ENCODE data around the gene SGMS1. TPM values are rescaled to one million over a fixed set of nuclear protein-coding genes. Genes with fewer than 3 reads are reported as not detected.

SGMS1 gene
- total and polyA plus RNA-seq, 2 donors (not counting 1 experiment from before 2014, with no cell fraction given): 10.0 to 43.5 TPM

DNA sequence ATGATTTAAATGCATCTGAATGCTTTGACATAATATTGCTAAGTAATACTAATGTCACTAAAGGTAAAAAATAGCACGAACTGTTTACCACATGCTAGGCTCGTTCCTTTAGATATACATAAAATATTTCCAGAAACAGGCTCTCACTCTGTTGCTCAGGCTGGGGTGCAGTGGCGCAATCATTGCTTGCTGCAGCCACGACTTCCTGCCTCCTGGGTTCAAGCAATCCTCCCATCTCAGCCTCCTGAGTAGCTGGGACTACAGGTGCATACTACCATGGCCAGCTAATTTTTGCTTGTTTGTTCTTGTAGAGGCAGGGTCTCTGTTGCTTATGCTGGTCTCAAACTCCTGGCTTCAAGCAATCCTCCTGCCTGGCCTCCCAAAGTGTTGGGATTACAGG lies 183.3 kb downstream of the SGMS1 start:
- Histone ChIP-seq H3K4me1 (ENCODE audit: control insufficient read depth in 2 of 2, insufficient read depth in 2 of 2, low read length in 2 of 2) (no peaks in the 10 kb centered on the region), H2AFZ (ENCODE audit: insufficient read depth, low read depth, low read length, poor library complexity, severe bottlenecking) (no peak overlapping the region), H3K27ac (ENCODE audit: low read length in 2 of 2) (no peak overlapping the region), H3K9me3 (ENCODE audit: control extremely low read depth in 1 of 3, control insufficient read depth in 2 of 3, insufficient read depth in 1 of 3, low read length in 2 of 3) (peaks cover 0 to 1% (median 0%) of the 10 kb centered on the region in 3 donors), H3K27me3 (replicated peaks in 1 of 4; ENCODE audit: control extremely low read depth in 1 of 4, control insufficient read depth in 3 of 4, insufficient read depth in 4 of 4, low read length in 3 of 4) (no peaks in the 10 kb centered on the region), H3K36me3 (replicated peaks in 1 of 2; ENCODE audit: control extremely low read depth in 1 of 2, control insufficient read depth in 1 of 2, extremely low read depth in 1 of 2, insufficient read depth in 2 of 2, low read length in 1 of 2) (peaks cover 0 to 3% of the 10 kb centered on the region in 2 experiments), H3K4me2 (replicated peaks; ENCODE audit: low read depth, low read length, poor library complexity, severe bottlenecking) (no peak overlapping the region), H3K9ac (ENCODE audit: low read length) (no peak overlapping the region), H3K79me2 (ENCODE audit: control insufficient read depth, insufficient read depth, low read length) (peaks cover 4% of the 10 kb centered on the region), H4K20me1 (ENCODE audit: control insufficient read depth, insufficient read depth, low read length, poor library complexity, severe bottlenecking) (no peaks in the 10 kb centered on the region), H3K4me3 (ENCODE audit: control extremely low read depth in 1 of 5, extremely low read depth in 1 of 5, insufficient read depth in 1 of 5, low read depth in 2 of 5, low read length in 4 of 5) (no peak overlapping the region)
- intact Hi-C loops (cut with micrococcal nuclease): no loop called here
- H3K4me3 Mint-ChIP-seq: no peak overlapping the region
- ChIA-PET CTCF (no interaction called here), POLR2A (no interaction called here)
- peaks cover 2% of the 10 kb centered on the region for H3K4me1 Mint-ChIP-seq
- DNase-seq (no peak), ATAC-seq (ENCODE audit: low read depth) (no peak)
- no peaks in the 10 kb centered on the region for H3K9me3 Mint-ChIP-seq (ENCODE audit: insufficient read depth)
- 88% methylated on average over 2 of the region's 4 CpGs for WGBS (ENCODE audit: insufficient coverage)
- H3K27ac Mint-ChIP-seq: no peak overlapping the region
- TF ChIP-seq EZH2 (IDR thresholded peaks at IDR 0.05; ENCODE audit: borderline replicate concordance, insufficient read depth, low read depth, low read length, poor library complexity, severe bottlenecking): no peak
- TF ChIP-seq, protein P1, sequence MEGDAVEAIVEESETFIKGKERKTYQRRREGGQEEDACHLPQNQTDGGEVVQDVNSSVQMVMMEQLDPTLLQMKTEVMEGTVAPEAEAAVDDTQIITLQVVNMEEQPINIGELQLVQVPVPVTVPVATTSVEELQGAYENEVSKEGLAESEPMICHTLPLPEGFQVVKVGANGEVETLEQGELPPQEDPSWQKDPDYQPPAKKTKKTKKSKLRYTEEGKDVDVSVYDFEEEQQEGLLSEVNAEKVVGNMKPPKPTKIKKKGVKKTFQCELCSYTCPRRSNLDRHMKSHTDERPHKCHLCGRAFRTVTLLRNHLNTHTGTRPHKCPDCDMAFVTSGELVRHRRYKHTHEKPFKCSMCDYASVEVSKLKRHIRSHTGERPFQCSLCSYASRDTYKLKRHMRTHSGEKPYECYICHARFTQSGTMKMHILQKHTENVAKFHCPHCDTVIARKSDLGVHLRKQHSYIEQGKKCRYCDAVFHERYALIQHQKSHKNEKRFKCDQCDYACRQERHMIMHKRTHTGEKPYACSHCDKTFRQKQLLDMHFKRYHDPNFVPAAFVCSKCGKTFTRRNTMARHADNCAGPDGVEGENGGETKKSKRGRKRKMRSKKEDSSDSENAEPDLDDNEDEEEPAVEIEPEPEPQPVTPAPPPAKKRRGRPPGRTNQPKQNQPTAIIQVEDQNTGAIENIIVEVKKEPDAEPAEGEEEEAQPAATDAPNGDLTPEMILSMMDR (IDR thresholded peaks at IDR 0.05): no peak
- H3K27me3 Mint-ChIP-seq: no peaks in the 10 kb centered on the region

DNA sequence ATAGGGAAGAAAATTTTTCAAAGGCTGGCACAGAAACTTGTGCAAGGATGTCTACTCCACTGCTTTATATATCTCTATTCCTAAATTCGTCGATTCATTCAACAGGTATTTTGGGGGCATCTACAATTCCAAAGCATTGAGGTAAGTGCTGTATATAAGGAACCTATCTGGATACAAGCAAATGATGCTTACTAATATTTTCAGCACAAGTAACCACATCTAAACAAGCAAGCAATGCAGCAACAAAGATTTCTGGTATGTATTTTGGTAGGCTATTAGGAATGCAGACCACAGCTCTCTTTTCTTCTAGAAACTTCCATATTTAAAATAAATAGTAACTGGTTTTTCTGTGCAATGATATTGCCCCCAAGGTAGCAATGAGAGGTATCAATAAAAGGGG lies 183.9 kb downstream of the SGMS1 start:
- no peak for ATAC-seq (ENCODE audit: low read depth)

More for the DNA sequence above, 183.9 kb downstream of the SGMS1 start:
- intact Hi-C loops (cut with micrococcal nuclease): no loop called here
- Histone ChIP-seq H3K79me2 (ENCODE audit: control insufficient read depth, insufficient read depth, low read length) (peaks cover 4% of the 10 kb centered on the region), H3K4me3 (ENCODE audit: control extremely low read depth in 1 of 5, extremely low read depth in 1 of 5, insufficient read depth in 1 of 5, low read depth in 2 of 5, low read length in 4 of 5) (no peak overlapping the region), H3K9ac (ENCODE audit: low read length) (no peak overlapping the region), H3K4me1 (ENCODE audit: control insufficient read depth in 2 of 2, insufficient read depth in 2 of 2, low read length in 2 of 2) (no peaks in the 10 kb centered on the region), H3K36me3 (replicated peaks in 1 of 2; ENCODE audit: control extremely low read depth in 1 of 2, control insufficient read depth in 1 of 2, extremely low read depth in 1 of 2, insufficient read depth in 2 of 2, low read length in 1 of 2) (peaks cover 0 to 3% of the 10 kb centered on the region in 2 experiments), H2AFZ (ENCODE audit: insufficient read depth, low read depth, low read length, poor library complexity, severe bottlenecking) (no peak overlapping the region), H3K27me3 (replicated peaks in 1 of 4; ENCODE audit: control extremely low read depth in 1 of 4, control insufficient read depth in 3 of 4, insufficient read depth in 4 of 4, low read length in 3 of 4) (no peaks in the 10 kb centered on the region), H4K20me1 (ENCODE audit: control insufficient read depth, insufficient read depth, low read length, poor library complexity, severe bottlenecking) (no peaks in the 10 kb centered on the region), H3K4me2 (replicated peaks; ENCODE audit: low read depth, low read length, poor library complexity, severe bottlenecking) (no peak overlapping the region), H3K9me3 (ENCODE audit: control extremely low read depth in 1 of 3, control insufficient read depth in 2 of 3, insufficient read depth in 1 of 3, low read length in 2 of 3) (no peaks in the 10 kb centered on the region), H3K27ac (ENCODE audit: low read length in 2 of 2) (no peak overlapping the region)
- Mint-ChIP-seq H3K9me3 (ENCODE audit: insufficient read depth) (no peaks in the 10 kb centered on the region), H3K4me1 (peaks cover 2% of the 10 kb centered on the region), H3K27ac (no peak overlapping the region), H3K27me3 (no peaks in the 10 kb centered on the region), H3K4me3 (no peak overlapping the region)
- ChIA-PET CTCF (no interaction called here), POLR2A (no interaction called here)
- WGBS (ENCODE audit: insufficient coverage): no CpG with 5 or more reads among the region's 2 CpGs
- TF ChIP-seq, protein P1 (IDR thresholded peaks at IDR 0.05): no peak
- TF ChIP-seq EZH2 (IDR thresholded peaks at IDR 0.05; ENCODE audit: borderline replicate concordance, insufficient read depth, low read depth, low read length, poor library complexity, severe bottlenecking): no peak
- no peak for DNase-seq
